T47D (cell line): ENCODE data around the gene DIS3.

ENCODE experiments used
- DNase-seq, 2 experiments: peaks; one replicate each; pipeline versions ENCODE4 v3.0.0 to v3.0.0-alpha.2; 2011 to 2012; ENCODE audit warnings: low read depth in 1 of 2, low spot score in 1 of 2
- JUND ChIP-seq: IDR thresholded peaks from 2 replicates; pipeline ENCODE4 v1.6.1; 2012; ENCODE audit warnings: low read depth
- in situ Hi-C: cut with HindIII; loops from 2 replicates; pipeline ENCODE4 v1.10.0; 2016; ENCODE audit warnings: low sequenced_read_pairs, low pct_unique_long_range_greater_than_20kb

Gene DIS3

GRCh38 chr13:72716776-72717175, 64.9 kb downstream of the DIS3 start:
- in situ Hi-C loops, result no loop called here
- DNase-seq, result no peak
- TF ChIP-seq JUND, result no peak
